ENCODE results near the gene ID1. TPM values are rescaled to one million over a fixed set of nuclear protein-coding genes. Genes with fewer than 3 reads are reported as not detected.
A peak's percentile ranks its signal among the peaks of the same experiment; 100 is the strongest.

Gene ID1, protein sequence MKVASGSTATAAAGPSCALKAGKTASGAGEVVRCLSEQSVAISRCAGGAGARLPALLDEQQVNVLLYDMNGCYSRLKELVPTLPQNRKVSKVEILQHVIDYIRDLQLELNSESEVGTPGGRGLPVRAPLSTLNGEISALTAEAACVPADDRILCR
- polyA plus RNA-seq (26.3 and 30.6 TPM in 2 replicates), polyA minus RNA-seq (24.6 and 26.2 TPM in 2 replicates)

DNA sequence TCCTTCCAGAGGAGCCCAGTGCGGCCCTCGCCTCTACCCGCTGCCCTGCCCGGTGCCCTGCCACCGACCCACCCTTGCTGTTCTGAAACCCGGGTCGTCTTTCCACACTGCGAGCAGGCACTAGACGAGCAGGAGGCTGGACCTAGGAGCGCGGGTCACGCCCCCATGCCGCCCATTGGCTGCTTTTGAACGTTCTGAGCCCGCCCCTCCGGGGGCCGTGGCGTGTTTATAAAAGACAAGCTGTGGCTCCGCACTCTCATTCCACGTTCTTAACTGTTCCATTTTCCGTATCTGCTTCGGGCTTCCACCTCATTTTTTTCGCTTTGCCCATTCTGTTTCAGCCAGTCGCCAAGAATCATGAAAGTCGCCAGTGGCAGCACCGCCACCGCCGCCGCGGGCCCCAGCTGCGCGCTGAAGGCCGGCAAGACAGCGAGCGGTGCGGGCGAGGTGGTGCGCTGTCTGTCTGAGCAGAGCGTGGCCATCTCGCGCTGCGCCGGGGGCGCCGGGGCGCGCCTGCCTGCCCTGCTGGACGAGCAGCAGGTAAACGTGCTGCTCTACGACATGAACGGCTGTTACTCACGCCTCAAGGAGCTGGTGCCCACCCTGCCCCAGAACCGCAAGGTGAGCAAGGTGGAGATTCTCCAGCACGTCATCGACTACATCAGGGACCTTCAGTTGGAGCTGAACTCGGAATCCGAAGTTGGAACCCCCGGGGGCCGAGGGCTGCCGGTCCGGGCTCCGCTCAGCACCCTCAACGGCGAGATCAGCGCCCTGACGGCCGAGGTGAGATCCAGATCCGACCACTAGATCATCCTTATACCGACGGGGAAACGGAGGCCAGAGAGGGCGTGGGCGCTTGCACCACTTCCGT, at the start of gene ID1:
Gene ID1, plus strand, starts transcription at position 259 of the 871 bp plus-strand sequence. Its CDS starts 99 bp downstream, at position 358.
- peak within 1 kb of the TSS; percentile 72 for H3K4me2 ChIP-seq (ENCODE audit: low read length)

DNA sequence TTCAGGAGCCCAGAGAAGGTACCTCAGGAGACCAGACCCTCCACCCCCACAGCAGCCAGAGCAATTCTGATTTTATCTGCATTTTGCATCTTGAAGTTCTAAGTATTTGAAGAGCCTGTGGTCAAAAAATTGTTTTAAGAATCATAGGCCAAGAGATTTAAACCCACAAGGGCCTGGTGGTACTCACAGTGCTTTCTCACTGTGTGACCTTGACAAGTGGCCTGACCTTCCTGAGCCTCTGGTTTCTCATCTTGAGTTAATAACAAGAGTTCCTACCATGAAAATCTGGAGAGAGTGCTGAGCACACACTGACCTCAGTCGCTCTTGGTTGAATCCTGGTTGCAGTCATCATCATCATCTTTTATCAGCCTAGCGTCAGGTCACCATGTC, 45.4 kb upstream of the ID1 start:
- Histone ChIP-seq H4K20me1 (ENCODE audit: insufficient read depth) (no peaks in the 10 kb centered on the region), H3K4me3 (ENCODE audit: low read length) (no peak overlapping the region), H3K9me2 (ENCODE audit: insufficient read depth, low read length) (no peaks in the 10 kb centered on the region), H3F3A (ENCODE audit: insufficient read depth, low read length, poor library complexity, severe bottlenecking) (no peaks in the 10 kb centered on the region), H3K27me3 (ENCODE audit: insufficient read depth, low read depth, low read length) (no peaks in the 10 kb centered on the region), H3K27ac (ENCODE audit: low read length) (no peak overlapping the region), H3K36me3 (ENCODE audit: insufficient read depth, low read length) (no peaks in the 10 kb centered on the region), H3K79me2 (replicated peaks; ENCODE audit: insufficient read depth, low read length) (no peaks in the 10 kb centered on the region), H3K9me3 (ENCODE audit: low read length) (no peaks in the 10 kb centered on the region), H3K9ac (ENCODE audit: low read length) (no peak overlapping the region), H3K4me2 (ENCODE audit: low read length) (no peak overlapping the region), H2AFZ (ENCODE audit: low read depth, low read length) (no peak overlapping the region)
- TF ChIP-seq SMC3 (conservative IDR thresholded peaks at IDR 0.05; ENCODE audit: poor library complexity) (no peak), EP300 (conservative IDR thresholded peaks at IDR 0.05; ENCODE audit: poor library complexity, severe bottlenecking) (no peak), EZH2 (IDR thresholded peaks at IDR 0.05; ENCODE audit: borderline replicate concordance, insufficient read depth, low read length, poor library complexity, severe bottlenecking) (no peak), POLR2AphosphoS5 (IDR thresholded peaks at IDR 0.05) (no peak), RAD21 (conservative IDR thresholded peaks at IDR 0.05) (no peak), TAF1 (IDR thresholded peaks at IDR 0.05; ENCODE audit: low read depth) (no peak)
- TF ChIP-seq, protein P1, sequence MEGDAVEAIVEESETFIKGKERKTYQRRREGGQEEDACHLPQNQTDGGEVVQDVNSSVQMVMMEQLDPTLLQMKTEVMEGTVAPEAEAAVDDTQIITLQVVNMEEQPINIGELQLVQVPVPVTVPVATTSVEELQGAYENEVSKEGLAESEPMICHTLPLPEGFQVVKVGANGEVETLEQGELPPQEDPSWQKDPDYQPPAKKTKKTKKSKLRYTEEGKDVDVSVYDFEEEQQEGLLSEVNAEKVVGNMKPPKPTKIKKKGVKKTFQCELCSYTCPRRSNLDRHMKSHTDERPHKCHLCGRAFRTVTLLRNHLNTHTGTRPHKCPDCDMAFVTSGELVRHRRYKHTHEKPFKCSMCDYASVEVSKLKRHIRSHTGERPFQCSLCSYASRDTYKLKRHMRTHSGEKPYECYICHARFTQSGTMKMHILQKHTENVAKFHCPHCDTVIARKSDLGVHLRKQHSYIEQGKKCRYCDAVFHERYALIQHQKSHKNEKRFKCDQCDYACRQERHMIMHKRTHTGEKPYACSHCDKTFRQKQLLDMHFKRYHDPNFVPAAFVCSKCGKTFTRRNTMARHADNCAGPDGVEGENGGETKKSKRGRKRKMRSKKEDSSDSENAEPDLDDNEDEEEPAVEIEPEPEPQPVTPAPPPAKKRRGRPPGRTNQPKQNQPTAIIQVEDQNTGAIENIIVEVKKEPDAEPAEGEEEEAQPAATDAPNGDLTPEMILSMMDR (IDR thresholded peaks at IDR 0.05; ENCODE audit: poor library complexity, severe bottlenecking) = no peak
- TF ChIP-seq, protein P2, sequence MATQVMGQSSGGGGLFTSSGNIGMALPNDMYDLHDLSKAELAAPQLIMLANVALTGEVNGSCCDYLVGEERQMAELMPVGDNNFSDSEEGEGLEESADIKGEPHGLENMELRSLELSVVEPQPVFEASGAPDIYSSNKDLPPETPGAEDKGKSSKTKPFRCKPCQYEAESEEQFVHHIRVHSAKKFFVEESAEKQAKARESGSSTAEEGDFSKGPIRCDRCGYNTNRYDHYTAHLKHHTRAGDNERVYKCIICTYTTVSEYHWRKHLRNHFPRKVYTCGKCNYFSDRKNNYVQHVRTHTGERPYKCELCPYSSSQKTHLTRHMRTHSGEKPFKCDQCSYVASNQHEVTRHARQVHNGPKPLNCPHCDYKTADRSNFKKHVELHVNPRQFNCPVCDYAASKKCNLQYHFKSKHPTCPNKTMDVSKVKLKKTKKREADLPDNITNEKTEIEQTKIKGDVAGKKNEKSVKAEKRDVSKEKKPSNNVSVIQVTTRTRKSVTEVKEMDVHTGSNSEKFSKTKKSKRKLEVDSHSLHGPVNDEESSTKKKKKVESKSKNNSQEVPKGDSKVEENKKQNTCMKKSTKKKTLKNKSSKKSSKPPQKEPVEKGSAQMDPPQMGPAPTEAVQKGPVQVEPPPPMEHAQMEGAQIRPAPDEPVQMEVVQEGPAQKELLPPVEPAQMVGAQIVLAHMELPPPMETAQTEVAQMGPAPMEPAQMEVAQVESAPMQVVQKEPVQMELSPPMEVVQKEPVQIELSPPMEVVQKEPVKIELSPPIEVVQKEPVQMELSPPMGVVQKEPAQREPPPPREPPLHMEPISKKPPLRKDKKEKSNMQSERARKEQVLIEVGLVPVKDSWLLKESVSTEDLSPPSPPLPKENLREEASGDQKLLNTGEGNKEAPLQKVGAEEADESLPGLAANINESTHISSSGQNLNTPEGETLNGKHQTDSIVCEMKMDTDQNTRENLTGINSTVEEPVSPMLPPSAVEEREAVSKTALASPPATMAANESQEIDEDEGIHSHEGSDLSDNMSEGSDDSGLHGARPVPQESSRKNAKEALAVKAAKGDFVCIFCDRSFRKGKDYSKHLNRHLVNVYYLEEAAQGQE (IDR thresholded peaks at IDR 0.05; ENCODE audit: borderline replicate concordance) = no peak

More for the DNA sequence above, at the start of gene ID1:
- Histone ChIP-seq H3K36me3 (ENCODE audit: insufficient read depth, low read length) (no peaks in the 10 kb centered on the region), H3K9ac (ENCODE audit: low read length) (peak within 1 kb of the TSS; percentile 70), H3K9me3 (ENCODE audit: low read length) (no peaks in the 10 kb centered on the region), H3K27me3 (ENCODE audit: insufficient read depth, low read depth, low read length) (peaks cover 41% of the 10 kb centered on the region), H3F3A (ENCODE audit: insufficient read depth, low read length, poor library complexity, severe bottlenecking) (no peaks in the 10 kb centered on the region), H3K9me2 (ENCODE audit: insufficient read depth, low read length) (no peaks in the 10 kb centered on the region), H3K79me2 (replicated peaks; ENCODE audit: insufficient read depth, low read length) (no peaks in the 10 kb centered on the region), H3K27ac (ENCODE audit: low read length) (peak within 1 kb of the TSS; percentile 49), H2AFZ (ENCODE audit: low read depth, low read length) (peak within 1 kb of the TSS; percentile 5), H4K20me1 (ENCODE audit: insufficient read depth) (no peaks in the 10 kb centered on the region), H3K4me3 (ENCODE audit: low read length) (peak within 1 kb of the TSS; percentile 70)
- TF ChIP-seq MXI1 (conservative IDR thresholded peaks at IDR 0.05; ENCODE audit: poor library complexity, severe bottlenecking) = peak; percentile 93
- TF ChIP-seq TAF1 (IDR thresholded peaks at IDR 0.05; ENCODE audit: low read depth) = peak; percentile 95
- TF ChIP-seq RAD21 (conservative IDR thresholded peaks at IDR 0.05) = peak; percentile 42
- TF ChIP-seq, protein P1 (IDR thresholded peaks at IDR 0.05; ENCODE audit: poor library complexity, severe bottlenecking) = peak; percentile 34
- TF ChIP-seq SMC3 (conservative IDR thresholded peaks at IDR 0.05; ENCODE audit: poor library complexity) = peak; percentile 42
- peak; percentile 96 for TF ChIP-seq POLR2AphosphoS5 (IDR thresholded peaks at IDR 0.05)
- TF ChIP-seq, protein P2 (IDR thresholded peaks at IDR 0.05; ENCODE audit: borderline replicate concordance) = peak; percentile 49
- TF ChIP-seq EP300 (conservative IDR thresholded peaks at IDR 0.05; ENCODE audit: poor library complexity, severe bottlenecking) = peak; percentile 55
- TF ChIP-seq EZH2 (IDR thresholded peaks at IDR 0.05; ENCODE audit: borderline replicate concordance, insufficient read depth, low read length, poor library complexity, severe bottlenecking) = no peak

All from neural cell (in vitro differentiated cells).